ENCODE results near the gene STKLD1. TPM values are rescaled to one million over a fixed set of nuclear protein-coding genes. Genes with fewer than 3 reads are reported as not detected.

Gene STKLD1
- total and polyA plus RNA-seq, 9 of the 15 experiments (the other 6 are each of a cell fraction or from before 2014, with no cell fraction given): 0.10 to 0.65 (median 0.33) TPM; not detected in 2

DNA sequence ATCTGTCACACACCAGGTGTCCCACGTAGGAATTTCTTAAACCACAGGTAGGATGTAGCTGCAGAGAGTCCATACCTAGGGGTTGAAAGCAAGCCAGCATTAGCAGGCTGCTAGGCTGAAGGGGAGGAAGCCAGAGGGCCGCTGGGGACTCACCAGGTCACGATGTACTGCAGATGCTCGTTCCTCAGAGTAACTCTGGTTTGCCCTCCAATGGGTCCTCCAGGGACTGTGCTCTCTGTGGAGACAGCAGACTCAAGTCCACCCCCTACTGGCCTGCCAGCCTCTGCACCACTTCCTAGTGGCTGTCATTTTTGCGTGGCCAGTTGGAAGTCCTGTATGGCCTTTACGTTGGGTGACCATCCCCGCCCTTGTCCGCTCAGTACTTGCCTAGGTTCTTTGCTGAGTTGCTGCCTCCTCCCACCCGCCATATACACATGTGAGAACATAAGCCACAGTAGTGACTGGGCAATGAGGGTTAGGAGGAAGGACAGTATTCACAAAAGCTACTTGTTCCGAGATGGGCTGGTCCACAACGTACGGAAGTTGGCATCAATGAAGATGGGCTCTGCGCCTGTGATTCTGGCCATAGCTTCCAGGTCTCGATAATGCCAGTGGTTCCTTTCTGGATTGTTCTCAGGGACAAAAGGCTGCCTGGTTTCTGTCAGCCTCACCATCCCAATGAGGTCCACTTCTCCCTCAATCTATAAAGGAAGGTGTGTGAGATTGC lies 24.1 kb upstream of the STKLD1 start (continued):
- TF ChIP-seq PRMT5 (CRISPR knock-in tag; IDR thresholded peaks at IDR 0.05): no peak
- TF ChIP-seq ZHX1 (conservative IDR thresholded peaks at IDR 0.05; ENCODE audit: low read length): 0 out of 2 replicates have a peak, but pooled peaks have one; percentile 24
- TF ChIP-seq ZSCAN32 (CRISPR knock-in tag; IDR thresholded peaks at IDR 0.05): 0 out of 2 replicates have a peak, but pooled peaks have one; percentile 15
- peak; percentile 33 for TF ChIP-seq MEIS2 (IDR thresholded peaks at IDR 0.05; ENCODE audit: partially characterized antibody)
- TF ChIP-seq TARDBP (IDR thresholded peaks at IDR 0.05): 0 out of 2 replicates have a peak, but pooled peaks have one; percentile 15
- peak; percentile 76 for TF ChIP-seq FOXK1 (CRISPR knock-in tag; IDR thresholded peaks at IDR 0.05; ENCODE audit: borderline replicate concordance)
- no peak for TF ChIP-seq ZNF407 (IDR thresholded peaks at IDR 0.05; ENCODE audit: low read depth)
- TF ChIP-seq PREB (CRISPR knock-in tag; IDR thresholded peaks at IDR 0.05): peak; percentile 91; the same call in 1 of the 2 replicates
- peak; percentile 76; the same call in 1 of the 2 replicates for TF ChIP-seq XRCC5 (IDR thresholded peaks at IDR 0.05; ENCODE audit: low read depth, low read length)
- peak; percentile 73; the same call in 1 of the 2 replicates for TF ChIP-seq TFAP4 (CRISPR knock-in tag; IDR thresholded peaks at IDR 0.05; ENCODE audit: borderline replicate concordance)
- peak; percentile 53; the same call in 1 of the 2 replicates for TF ChIP-seq CXXC5 (CRISPR knock-in tag; IDR thresholded peaks at IDR 0.05)

All from K562 (cell line).